Gastroesophageal sphincter (tissue), 3 donors: ENCODE results near the gene CHRM4.
"Not testable (repeated sequence)": the region's sequence is repeated elsewhere in the genome, so short reads cannot be mapped to it uniquely, and the experiment has no call there.

Source experiments
- CTCF ChIP-seq, 4 experiments: fragments of 200-600 bp in 2 of 4; fragments of 450-650 bp in 2 of 4; sonication (generic) in 1 of 4; IDR thresholded peaks; one replicate each; pipeline ENCODE4 v1.5.1; 2017 to 2019; ENCODE audit warnings: antibody characterized with exemption in 4 of 4, mild to moderate bottlenecking in 2 of 4, moderate library complexity in 2 of 4
- POLR2A ChIP-seq, 2 donors: fragments of 450-650 bp; IDR thresholded peaks; one replicate each; pipeline ENCODE4 v1.6.1; 2017; ENCODE audit warnings: antibody characterized with exemption in 2 of 2, mild to moderate bottlenecking in 2 of 2, moderate library complexity in 1 of 2
- POLR2AphosphoS5 ChIP-seq: sonication (generic); formaldehyde crosslinking; IDR thresholded peaks from one replicate; pipeline ENCODE4 v1.6.1; 2017; ENCODE audit warnings: antibody characterized with exemption

GRCh38 chr11:46371262-46371661, 20.3 kb downstream of the CHRM4 start:
- TF ChIP-seq CTCF (IDR thresholded peaks at IDR 0.05); POLR2A (IDR thresholded peaks at IDR 0.05); POLR2AphosphoS5: not testable (repeated sequence)
